Measurements from ENCODE around the gene DYRK1A. TPM values are rescaled to one million over a fixed set of nuclear protein-coding genes. Genes with fewer than 3 reads are reported as not detected.
A peak's percentile ranks its signal among the peaks of the same experiment; 100 is the strongest.

Gene DYRK1A
- total RNA-seq, 5 donors from 2014 or later (not counting 1 experiment from before 2014, with no cell fraction given): 113 to 149 (median 115) TPM

DNA sequence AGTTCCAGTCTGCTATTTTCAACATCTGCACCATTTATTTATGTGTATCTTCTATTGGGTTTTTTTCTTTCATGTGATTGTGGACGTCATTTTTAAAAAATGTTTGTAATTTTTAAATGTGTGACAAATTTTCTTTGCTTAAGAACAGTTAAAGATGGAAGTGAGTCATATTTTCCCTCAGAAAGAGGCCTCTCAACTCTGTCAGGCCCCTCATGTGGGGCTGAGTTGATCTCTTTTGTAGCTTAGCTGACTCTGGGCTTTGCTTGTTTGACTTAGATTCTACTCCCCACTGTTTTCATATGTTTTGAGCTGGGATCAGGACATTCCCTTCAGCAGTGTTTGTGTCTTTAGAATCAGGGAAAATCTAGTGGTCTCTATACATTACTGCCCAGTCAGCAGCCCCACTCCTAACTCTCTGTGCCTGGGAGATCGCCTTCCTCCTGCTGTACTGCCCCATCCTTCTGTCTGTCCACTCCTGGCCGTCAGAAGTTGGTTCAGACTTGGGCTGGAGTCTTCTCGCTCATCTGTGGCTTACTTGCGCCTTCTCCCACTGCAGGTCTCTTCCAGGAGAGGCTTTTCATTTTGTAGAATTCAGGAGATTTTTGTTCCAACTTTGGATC is 137.4 kb downstream of the DYRK1A start:
- no peak overlapping the region for H3K27ac ChIP-seq (ENCODE audit: low read length)
- ChIA-PET POLR2A (no interaction called here), CTCF (no interaction called here)
- no peaks in the 10 kb centered on the region for H3K27me3 ChIP-seq (replicated peaks in 1 of 2; ENCODE audit: control insufficient read depth in 2 of 2, extremely low read depth in 1 of 2, insufficient read depth in 2 of 2, low read length in 1 of 2)
- H3K4me1 Mint-ChIP-seq: peaks cover 23 to 28% (median 27%) of the 10 kb centered on the region in 3 donors
- H3K36me3 ChIP-seq (ENCODE audit: control insufficient read depth in 2 of 2, extremely low read depth in 1 of 2, insufficient read depth in 1 of 2, low read length in 1 of 2): peaks cover 17 to 57% of the 10 kb centered on the region in 2 donors
- H3K4me3 ChIP-seq (ENCODE audit: control insufficient read depth in 1 of 2, extremely low read depth in 1 of 2, low read length in 1 of 2): no peak overlapping the region
- H3K27me3 Mint-ChIP-seq: no peaks in the 10 kb centered on the region
- WGBS (ENCODE audit: insufficient coverage): 100% methylated on average over 2 of the region's 5 CpGs
- no peaks in the 10 kb centered on the region for H3K9me3 ChIP-seq
- peak overlapping the region; percentile 56 to 66 for H3K27ac Mint-ChIP-seq
- DNase-seq (no peak), ATAC-seq (replicated peaks in 1 of 4) (no peak)
- no peaks in the 10 kb centered on the region for H3K9me3 Mint-ChIP-seq
- peaks cover 47% of the 10 kb centered on the region for H3K36me3 Mint-ChIP-seq
- H3K4me1 ChIP-seq (ENCODE audit: control insufficient read depth in 1 of 2, extremely low read depth in 1 of 2, insufficient read depth in 2 of 2, low read length in 2 of 2): no peaks in the 10 kb centered on the region
- H3K4me3 Mint-ChIP-seq: no peak overlapping the region

DNA sequence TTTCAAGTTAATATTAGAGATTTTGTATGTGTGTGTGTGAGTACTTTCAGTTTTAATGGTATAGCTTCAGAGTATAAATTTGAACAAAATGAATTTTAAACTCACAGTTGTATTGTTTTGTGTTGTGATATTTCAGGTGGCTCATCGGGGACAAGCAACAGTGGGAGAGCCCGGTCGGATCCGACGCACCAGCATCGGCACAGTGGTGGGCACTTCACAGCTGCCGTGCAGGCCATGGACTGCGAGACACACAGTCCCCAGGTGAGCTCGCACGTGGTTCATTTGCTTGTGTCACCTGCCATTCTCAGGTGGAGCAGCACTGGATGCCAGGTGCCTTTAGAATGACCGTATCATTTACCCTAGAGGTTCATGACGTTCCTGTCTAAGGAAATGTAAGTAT is 139.4 kb downstream of the DYRK1A start:
- Histone ChIP-seq H3K4me3 (ENCODE audit: control insufficient read depth in 1 of 2, extremely low read depth in 1 of 2, low read length in 1 of 2) (no peak overlapping the region), H3K36me3 (ENCODE audit: control insufficient read depth in 2 of 2, extremely low read depth in 1 of 2, insufficient read depth in 1 of 2, low read length in 1 of 2) (peaks cover 20 to 73% of the 10 kb centered on the region in 2 donors), H3K4me1 (ENCODE audit: control insufficient read depth in 1 of 2, extremely low read depth in 1 of 2, insufficient read depth in 2 of 2, low read length in 2 of 2) (no peaks in the 10 kb centered on the region), H3K27ac (ENCODE audit: low read length) (no peak overlapping the region), H3K9me3 (no peaks in the 10 kb centered on the region), H3K27me3 (replicated peaks in 1 of 2; ENCODE audit: control insufficient read depth in 2 of 2, extremely low read depth in 1 of 2, insufficient read depth in 2 of 2, low read length in 1 of 2) (no peaks in the 10 kb centered on the region)
- no peak overlapping the region for H3K4me3 Mint-ChIP-seq
- H3K4me1 Mint-ChIP-seq: peaks cover 20 to 36% (median 24%) of the 10 kb centered on the region in 3 donors
- no peak overlapping the region for H3K27ac Mint-ChIP-seq
- POLR2A ChIA-PET: interaction anchor here in 1 of 2 donors (0.6 kb wide), 1 partner anchor 278 kb away, joined by 3 read pairs; no protein-coding TSS in a partner anchor
- 98% methylated on average over 10 of the region's 12 CpGs for WGBS (ENCODE audit: insufficient coverage)
- no peaks in the 10 kb centered on the region for H3K27me3 Mint-ChIP-seq
- peaks cover 58% of the 10 kb centered on the region for H3K36me3 Mint-ChIP-seq
- ATAC-seq (replicated peaks in 1 of 4) (no peak), DNase-seq (no peak)
- H3K9me3 Mint-ChIP-seq: no peaks in the 10 kb centered on the region
- CTCF ChIA-PET: no interaction called here

DNA sequence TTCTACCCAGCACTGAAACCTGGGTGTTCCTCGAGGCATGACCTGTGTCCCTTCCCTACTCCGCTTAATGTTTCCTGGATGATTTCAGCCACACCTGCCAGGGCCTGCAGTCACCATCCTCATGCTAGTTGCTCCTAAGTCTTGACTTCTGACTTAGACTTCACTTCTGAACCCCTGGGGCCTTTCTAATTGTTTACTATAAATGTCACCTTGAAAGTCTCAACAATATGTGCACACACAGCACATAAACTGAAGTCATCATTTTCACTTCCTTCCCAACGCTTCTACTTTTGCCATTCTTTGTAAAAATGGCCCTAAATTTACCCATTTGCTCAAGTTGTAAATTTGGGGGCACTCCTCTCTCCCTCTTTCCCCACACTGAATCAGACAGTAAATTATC is 141.1 kb downstream of the DYRK1A start:
- no peak for ATAC-seq (replicated peaks in 1 of 4)
- Histone ChIP-seq H3K27me3 (replicated peaks in 1 of 2; ENCODE audit: control insufficient read depth in 2 of 2, extremely low read depth in 1 of 2, insufficient read depth in 2 of 2, low read length in 1 of 2) (no peaks in the 10 kb centered on the region), H3K4me3 (ENCODE audit: control insufficient read depth in 1 of 2, extremely low read depth in 1 of 2, low read length in 1 of 2) (no peak overlapping the region), H3K36me3 (ENCODE audit: control insufficient read depth in 2 of 2, extremely low read depth in 1 of 2, insufficient read depth in 1 of 2, low read length in 1 of 2) (peaks cover 20 to 91% of the 10 kb centered on the region in 2 donors), H3K27ac (ENCODE audit: low read length) (no peak overlapping the region), H3K9me3 (no peaks in the 10 kb centered on the region), H3K4me1 (ENCODE audit: control insufficient read depth in 1 of 2, extremely low read depth in 1 of 2, insufficient read depth in 2 of 2, low read length in 2 of 2) (no peaks in the 10 kb centered on the region)
- H3K27ac Mint-ChIP-seq: no peak overlapping the region
- POLR2A ChIA-PET: interaction anchor here in 1 of 2 donors (0.5 kb wide), 1 partner anchor 18 kb away, joined by 3 read pairs; no protein-coding TSS in a partner anchor
- peaks cover 12 to 34% (median 25%) of the 10 kb centered on the region in 3 donors for H3K4me1 Mint-ChIP-seq
- no peak overlapping the region for H3K4me3 Mint-ChIP-seq
- no peaks in the 10 kb centered on the region for H3K27me3 Mint-ChIP-seq
- 75% methylated on average over 2 of the region's 3 CpGs for WGBS (ENCODE audit: insufficient coverage)
- no peaks in the 10 kb centered on the region for H3K9me3 Mint-ChIP-seq
- peaks cover 63% of the 10 kb centered on the region for H3K36me3 Mint-ChIP-seq
- CTCF ChIA-PET: no interaction called here
- no peak for DNase-seq

- Mint-ChIP-seq H3K36me3 (peaks cover 60% of the 10 kb centered on the region), H3K9me3 (no peaks in the 10 kb centered on the region), H3K4me1 (peaks cover 9 to 27% (median 22%) of the 10 kb centered on the region in 3 donors), H3K27ac (no peak overlapping the region), H3K4me3 (no peak overlapping the region), H3K27me3 (no peaks in the 10 kb centered on the region)
- ATAC-seq (replicated peaks in 1 of 4) (no peak), DNase-seq (no peak)
- 92% methylated on average over 7 of the region's 10 CpGs for WGBS (ENCODE audit: insufficient coverage)
- ChIA-PET POLR2A (no interaction called here), CTCF (no interaction called here)
- H3K9me3 ChIP-seq: no peaks in the 10 kb centered on the region
- no peaks in the 10 kb centered on the region for H3K27me3 ChIP-seq (replicated peaks in 1 of 2; ENCODE audit: control insufficient read depth in 2 of 2, extremely low read depth in 1 of 2, insufficient read depth in 2 of 2, low read length in 1 of 2)
- H3K4me1 ChIP-seq (ENCODE audit: control insufficient read depth in 1 of 2, extremely low read depth in 1 of 2, insufficient read depth in 2 of 2, low read length in 2 of 2): no peaks in the 10 kb centered on the region
- no peak overlapping the region for H3K27ac ChIP-seq (ENCODE audit: low read length)
- H3K36me3 ChIP-seq (ENCODE audit: control insufficient read depth in 2 of 2, extremely low read depth in 1 of 2, insufficient read depth in 1 of 2, low read length in 1 of 2): peaks cover 20 to 91% of the 10 kb centered on the region in 2 donors
- no peak overlapping the region for H3K4me3 ChIP-seq (ENCODE audit: control insufficient read depth in 1 of 2, extremely low read depth in 1 of 2, low read length in 1 of 2)
Observed at GRCh38 chr21:37508341-37508740, 141.8 kb downstream of the DYRK1A start.

- no peak for ATAC-seq (replicated peaks in 1 of 4)
- no CpG with 5 or more reads among the region's 5 CpGs for WGBS (ENCODE audit: insufficient coverage)
- H3K36me3 Mint-ChIP-seq: peaks cover 54% of the 10 kb centered on the region
- Histone ChIP-seq H3K27me3 (replicated peaks in 1 of 2; ENCODE audit: control insufficient read depth in 2 of 2, extremely low read depth in 1 of 2, insufficient read depth in 2 of 2, low read length in 1 of 2) (no peaks in the 10 kb centered on the region), H3K4me1 (ENCODE audit: control insufficient read depth in 1 of 2, extremely low read depth in 1 of 2, insufficient read depth in 2 of 2, low read length in 2 of 2) (no peaks in the 10 kb centered on the region), H3K36me3 (ENCODE audit: control insufficient read depth in 2 of 2, extremely low read depth in 1 of 2, insufficient read depth in 1 of 2, low read length in 1 of 2) (peaks cover 20 to 90% of the 10 kb centered on the region in 2 donors), H3K4me3 (ENCODE audit: control insufficient read depth in 1 of 2, extremely low read depth in 1 of 2, low read length in 1 of 2) (no peak overlapping the region), H3K27ac (ENCODE audit: low read length) (no peak overlapping the region), H3K9me3 (no peaks in the 10 kb centered on the region)
- no peaks in the 10 kb centered on the region for H3K27me3 Mint-ChIP-seq
- ChIA-PET POLR2A (interaction anchor here in 1 of 2 donors (0.6 kb wide), 1 partner anchor 54 kb away, joined by 3 read pairs; no protein-coding TSS in a partner anchor), CTCF (no interaction called here)
- H3K9me3 Mint-ChIP-seq: no peaks in the 10 kb centered on the region
- no peak overlapping the region for H3K4me3 Mint-ChIP-seq
- H3K27ac Mint-ChIP-seq: no peak overlapping the region
- no peak for DNase-seq
- peaks cover 3 to 18% (median 14%) of the 10 kb centered on the region in 3 donors for H3K4me1 Mint-ChIP-seq
Observed at GRCh38 chr21:37509802-37510393, 143.3 kb downstream of the DYRK1A start.

DNA sequence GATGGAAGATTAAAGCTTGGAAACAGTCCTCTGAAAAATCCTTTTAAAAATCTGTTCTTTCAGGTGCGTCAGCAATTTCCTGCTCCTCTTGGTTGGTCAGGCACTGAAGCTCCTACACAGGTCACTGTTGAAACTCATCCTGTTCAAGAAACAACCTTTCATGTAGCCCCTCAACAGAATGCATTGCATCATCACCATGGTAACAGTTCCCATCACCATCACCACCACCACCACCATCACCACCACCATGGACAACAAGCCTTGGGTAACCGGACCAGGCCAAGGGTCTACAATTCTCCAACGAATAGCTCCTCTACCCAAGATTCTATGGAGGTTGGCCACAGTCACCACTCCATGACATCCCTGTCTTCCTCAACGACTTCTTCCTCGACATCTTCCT is 145.3 kb downstream of the DYRK1A start:
- DNase-seq (no peak), ATAC-seq (replicated peaks in 1 of 4) (no peak)
- Mint-ChIP-seq H3K4me1 (peaks cover 3 to 18% (median 14%) of the 10 kb centered on the region in 3 donors), H3K27me3 (no peaks in the 10 kb centered on the region), H3K9me3 (no peaks in the 10 kb centered on the region), H3K4me3 (no peak overlapping the region), H3K27ac (no peak overlapping the region), H3K36me3 (peaks cover 45% of the 10 kb centered on the region)
- Histone ChIP-seq H3K4me3 (ENCODE audit: control insufficient read depth in 1 of 2, extremely low read depth in 1 of 2, low read length in 1 of 2) (no peak overlapping the region), H3K9me3 (no peaks in the 10 kb centered on the region), H3K27me3 (replicated peaks in 1 of 2; ENCODE audit: control insufficient read depth in 2 of 2, extremely low read depth in 1 of 2, insufficient read depth in 2 of 2, low read length in 1 of 2) (no peaks in the 10 kb centered on the region), H3K4me1 (ENCODE audit: control insufficient read depth in 1 of 2, extremely low read depth in 1 of 2, insufficient read depth in 2 of 2, low read length in 2 of 2) (no peaks in the 10 kb centered on the region), H3K27ac (ENCODE audit: low read length) (no peak overlapping the region), H3K36me3 (ENCODE audit: control insufficient read depth in 2 of 2, extremely low read depth in 1 of 2, insufficient read depth in 1 of 2, low read length in 1 of 2) (peaks cover 16 to 77% of the 10 kb centered on the region in 2 donors)
- ChIA-PET CTCF (no interaction called here), POLR2A (interaction anchor here in 1 of 2 donors (0.8 kb wide), 1 partner anchor 15 kb away, joined by 3 read pairs; no protein-coding TSS in a partner anchor)
- WGBS (ENCODE audit: insufficient coverage): 95% methylated on average over 4 of the region's 5 CpGs
